Endothelial cell of umbilical vein (primary cell): ENCODE data around the gene CYB5R2. TPM values are rescaled to one million over a fixed set of nuclear protein-coding genes. Genes with fewer than 3 reads are reported as not detected.

ENCODE experiments used
- BruUV-seq: library from RNA; stranded (reverse); fragments of 400-500 nt; replicated peaks from 2 replicates; lab custom pipeline; 2021; lab: Mats Ljungman, UMichigan
- CTCF ChIA-PET: fragments of 300-600, 350-600 bp; sonication (Branson Sonifier 250); formaldehyde crosslinking; loops from one replicate; lab custom pipeline; 2021; ENCODE audit warnings: antibody characterized with exemption, inconsistent platforms; lab: Charles Lee
- POLR2A ChIA-PET: fragments of 300-600, 350-600 bp; sonication (Branson Sonifier 250); formaldehyde crosslinking; loops from one replicate; lab custom pipeline; 2021; ENCODE audit warnings: antibody characterized with exemption, inconsistent platforms; lab: Charles Lee
- DNase-seq: peaks from one replicate; pipeline ENCODE4 v3.0.0-alpha.2; 2011; ENCODE audit warnings: low read depth, low spot score
- FAIRE-seq: peaks from 2 replicates; lab custom pipeline; 2011; peaks lifted over from hg19 to GRCh38; lab: Jason Lieb, UNC
- H2AFZ ChIP-seq: 2 replicates; pipeline ENCODE4 v1.6.0; 2012; ENCODE audit warnings: low read depth, low read length, control low read depth, inconsistent platforms
- H3K27ac ChIP-seq: 2 replicates; pipeline ENCODE4 v1.5.1; 2011; ENCODE audit warnings: low read depth, mild to moderate bottlenecking, control low read depth, low read length, moderate library complexity; ENCODE audit not compliant: insufficient read depth
- H3K27me3 ChIP-seq, 2 experiments: 2 replicates each; pipeline versions ENCODE4 v1.6.0 to v1.6.1; 2011; ENCODE audit warnings: low read length in 2 of 2, mixed read lengths in 1 of 2; ENCODE audit not compliant: control insufficient read depth in 2 of 2, insufficient read depth in 2 of 2
- H3K36me3 ChIP-seq, 2 experiments: 2 replicates in 1 of 2; 3 replicates in 1 of 2; pipeline ENCODE4 v1.5.1; 2011; ENCODE audit warnings: low read length in 2 of 2, mild to moderate bottlenecking in 1 of 2, moderate library complexity in 1 of 2; ENCODE audit not compliant: control insufficient read depth in 2 of 2, insufficient read depth in 2 of 2; ENCODE audit errors: extremely low read depth in 1 of 2
- H3K4me1 ChIP-seq: 3 replicates; pipeline ENCODE4 v1.5.1; 2011; ENCODE audit warnings: mild to moderate bottlenecking, low read length; ENCODE audit not compliant: control insufficient read depth, insufficient read depth; ENCODE audit errors: extremely low read depth
- H3K4me2 ChIP-seq: 2 replicates; pipeline ENCODE4 v1.6.1; 2011; ENCODE audit warnings: low read length, control low read depth, mixed read lengths; ENCODE audit not compliant: insufficient read depth
- H3K4me3 ChIP-seq, 3 experiments: fragments of 200-600 bp in 1 of 3; sonication (generic), shearing (Covaris generic) in 1 of 3; replicated peaks in 1 of 3; 2 replicates each; pipeline ENCODE4 v1.5.1; 2011 to 2016; ENCODE audit warnings: control low read depth in 3 of 3, low read length in 3 of 3, mild to moderate bottlenecking in 2 of 3, inconsistent platforms in 1 of 3, low read depth in 1 of 3, moderate library complexity in 1 of 3; ENCODE audit not compliant: insufficient read depth in 1 of 3
- H3K79me2 ChIP-seq: 2 replicates; pipeline ENCODE4 v1.6.0; 2012; ENCODE audit warnings: low read length, inconsistent platforms; ENCODE audit not compliant: control insufficient read depth, insufficient read depth
- H3K9ac ChIP-seq: replicated peaks from 2 replicates; pipeline ENCODE3; 2011; ENCODE audit warnings: low read length, control low read depth; ENCODE audit not compliant: insufficient read depth; ENCODE audit errors: extremely low read depth
- H3K9me1 ChIP-seq: replicated peaks from 3 replicates; pipeline ENCODE4 v1.6.0; 2011; ENCODE audit warnings: mild to moderate bottlenecking, low read length; ENCODE audit not compliant: control insufficient read depth, insufficient read depth; ENCODE audit errors: extremely low read depth
- H3K9me3 ChIP-seq: replicated peaks from 2 replicates; pipeline ENCODE4 v1.5.1; 2012; ENCODE audit warnings: low read length, inconsistent platforms; ENCODE audit not compliant: control insufficient read depth, insufficient read depth
- H4K20me1 ChIP-seq: replicated peaks from 2 replicates; pipeline ENCODE3; 2011; ENCODE audit warnings: mild to moderate bottlenecking, low read length; ENCODE audit not compliant: control insufficient read depth, insufficient read depth; ENCODE audit errors: extremely low read depth
- EZH2 ChIP-seq: IDR thresholded peaks from 2 replicates; pipeline ENCODE4 v1.6.1; 2012; ENCODE audit warnings: borderline replicate concordance, low read depth, mild to moderate bottlenecking, moderate library complexity, low read length, inconsistent platforms; ENCODE audit not compliant: severe bottlenecking
- FOS ChIP-seq: IDR thresholded peaks from 2 replicates; pipeline ENCODE4 v1.6.1; 2011; ENCODE audit warnings: mild to moderate bottlenecking, low read length, moderate library complexity, borderline replicate concordance; ENCODE audit not compliant: insufficient read depth
- GATA2 ChIP-seq: IDR thresholded peaks from 2 replicates; pipeline ENCODE4 v1.7.0; 2011; ENCODE audit warnings: low read depth, mild to moderate bottlenecking, moderate library complexity, mixed read lengths, low read length; ENCODE audit not compliant: insufficient read length, insufficient read depth
- JUN ChIP-seq: IDR thresholded peaks from 2 replicates; pipeline ENCODE4 v1.6.1; 2011; ENCODE audit warnings: borderline replicate concordance, low read depth; ENCODE audit not compliant: insufficient read length, insufficient read depth
- MYC ChIP-seq: IDR thresholded peaks from one replicate; pipeline ENCODE4 v1.6.1; 2011; ENCODE audit warnings: mild to moderate bottlenecking, low read depth, low read length
- POLR2A ChIP-seq: IDR thresholded peaks from 2 replicates; pipeline ENCODE4 v1.6.1; 2012; ENCODE audit warnings: low read depth, mild to moderate bottlenecking, control low read depth, low read length
- POLR2AphosphoS5 ChIP-seq: IDR thresholded peaks from 2 replicates; pipeline ENCODE4 v1.6.1; 2012; ENCODE audit warnings: low read depth, mild to moderate bottlenecking, control low read depth, low read length, moderate library complexity; ENCODE audit not compliant: insufficient read depth
- dilution Hi-C: fragments of 300-500 bp; cut with MboI; formaldehyde crosslinking; loops from one replicate; pipeline ENCODE4 v1.15.0; 2019; ENCODE audit warnings: low sequenced_read_pairs; ENCODE audit not compliant: extremely low pct_ligation_motif_present
- intact Hi-C: fragments of 100-400 bp; cut with micrococcal nuclease; formaldehyde crosslinking; loops from one replicate; pipeline ENCODE4 v1.10.0; 2022
- polyA plus RNA-seq, 4 experiments: library from polyadenylated mRNA; depleted of rRNA in 3 of 4; stranded (reverse) in 3 of 4; unstranded in 1 of 4; fragments of >200 nt; gene quantifications; 2 replicates each; pipeline versions ENCODE4 v1.2.1 to v1.2.3, GENCODE V29; 2011 to 2012; ENCODE audit warnings: missing spikeins in 1 of 4
- total RNA-seq: library from RNA; stranded (reverse); gene quantifications from 2 replicates; pipeline ENCODE4 v1.2.3, GENCODE V29; 2021
- TF ChIP-seq, protein P1 (sequence below): IDR thresholded peaks from 2 replicates; pipeline ENCODE4 v1.6.1; 2011; ENCODE audit not compliant: insufficient read depth, insufficient read length
- TF ChIP-seq, protein P2 (sequence below), 2 donors: IDR thresholded peaks; 1 replicate in 1 of 2; 2 replicates in 1 of 2; pipeline ENCODE4 v1.5.1; 2011; ENCODE audit warnings: low read length in 2 of 2, mild to moderate bottlenecking in 2 of 2, moderate library complexity in 2 of 2, control low read depth in 1 of 2, inconsistent platforms in 1 of 2, low read depth in 1 of 2; ENCODE audit not compliant: insufficient read depth in 1 of 2; ENCODE audit errors: extremely low read depth in 1 of 2

The CYB5R2 gene
- total and polyA plus RNA-seq, 2 donors (not counting 3 experiments of a cell fraction or from before 2014, with no cell fraction given), result 4.8 to 5.0 TPM

DNA sequence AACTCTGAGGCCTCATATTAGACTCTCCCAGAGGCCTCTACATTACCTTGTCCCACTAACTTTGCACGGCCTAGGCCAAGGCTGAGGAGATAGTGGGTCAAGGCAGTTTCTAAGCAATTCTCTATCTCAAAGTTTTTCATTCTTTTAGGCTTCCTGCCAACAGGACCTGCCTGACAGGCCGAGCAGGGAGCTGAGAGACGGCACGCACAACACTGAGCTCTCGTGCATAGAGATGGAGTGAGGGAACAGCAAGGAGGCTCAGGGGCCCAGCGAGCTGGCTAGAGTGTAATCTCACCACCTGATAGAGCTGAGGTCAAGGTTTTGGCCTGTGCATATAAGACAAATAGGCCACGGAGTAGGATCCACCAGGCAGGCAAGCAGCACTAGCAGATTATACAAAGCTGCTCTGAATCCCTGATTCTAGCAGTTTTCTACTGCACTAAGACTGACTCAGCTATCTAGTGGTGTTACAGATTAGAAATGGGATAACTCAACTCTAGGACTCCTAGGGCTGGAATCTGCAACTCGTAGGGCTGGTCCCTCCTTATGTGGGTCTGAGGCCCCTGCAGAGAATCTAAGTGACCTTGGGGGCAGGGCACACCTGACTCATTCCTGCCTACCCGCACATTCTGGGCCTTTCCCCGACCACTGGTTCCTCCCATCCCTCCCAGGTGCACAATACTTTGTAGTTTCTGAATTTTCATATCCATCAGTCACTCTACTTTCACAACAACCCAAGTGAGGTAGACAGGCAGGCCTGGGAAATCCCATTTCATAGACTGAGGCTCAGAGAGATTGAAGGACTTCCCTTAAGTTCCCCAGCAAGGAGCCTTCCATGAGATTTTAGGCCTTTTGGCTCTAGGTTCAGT lies 1.7 kb downstream of the CYB5R2 start:
- ChIA-PET POLR2A (no interaction called here), CTCF (interaction anchor here (0.7 to 9.7 kb wide), 8 partner anchors 11 to 428 kb away, joined by 3 to 225 read pairs (median 5); partner anchors contain the start of gene PPFIBP2)
- H3K9me1 ChIP-seq, result no peaks in the 10 kb centered on the region
- H3K9me3 ChIP-seq, result no peaks in the 10 kb centered on the region
- dilution Hi-C loops, result no loop called here
- DNase-seq (no peak), FAIRE-seq (no peak)
- no peak overlapping the region for H2AFZ ChIP-seq
- H3K79me2 ChIP-seq, result no peaks in the 10 kb centered on the region
- peaks cover 0 to 4% of the 10 kb centered on the region in 2 experiments for H3K27me3 ChIP-seq
- TF ChIP-seq, protein P1, sequence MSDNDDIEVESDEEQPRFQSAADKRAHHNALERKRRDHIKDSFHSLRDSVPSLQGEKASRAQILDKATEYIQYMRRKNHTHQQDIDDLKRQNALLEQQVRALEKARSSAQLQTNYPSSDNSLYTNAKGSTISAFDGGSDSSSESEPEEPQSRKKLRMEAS, result no peak
- TF ChIP-seq MYC (no peak), JUN (no peak), GATA2 (no peak), POLR2A (no peak), EZH2 (no peak), POLR2AphosphoS5 (no peak), FOS (no peak)
- TF ChIP-seq, protein P2, sequence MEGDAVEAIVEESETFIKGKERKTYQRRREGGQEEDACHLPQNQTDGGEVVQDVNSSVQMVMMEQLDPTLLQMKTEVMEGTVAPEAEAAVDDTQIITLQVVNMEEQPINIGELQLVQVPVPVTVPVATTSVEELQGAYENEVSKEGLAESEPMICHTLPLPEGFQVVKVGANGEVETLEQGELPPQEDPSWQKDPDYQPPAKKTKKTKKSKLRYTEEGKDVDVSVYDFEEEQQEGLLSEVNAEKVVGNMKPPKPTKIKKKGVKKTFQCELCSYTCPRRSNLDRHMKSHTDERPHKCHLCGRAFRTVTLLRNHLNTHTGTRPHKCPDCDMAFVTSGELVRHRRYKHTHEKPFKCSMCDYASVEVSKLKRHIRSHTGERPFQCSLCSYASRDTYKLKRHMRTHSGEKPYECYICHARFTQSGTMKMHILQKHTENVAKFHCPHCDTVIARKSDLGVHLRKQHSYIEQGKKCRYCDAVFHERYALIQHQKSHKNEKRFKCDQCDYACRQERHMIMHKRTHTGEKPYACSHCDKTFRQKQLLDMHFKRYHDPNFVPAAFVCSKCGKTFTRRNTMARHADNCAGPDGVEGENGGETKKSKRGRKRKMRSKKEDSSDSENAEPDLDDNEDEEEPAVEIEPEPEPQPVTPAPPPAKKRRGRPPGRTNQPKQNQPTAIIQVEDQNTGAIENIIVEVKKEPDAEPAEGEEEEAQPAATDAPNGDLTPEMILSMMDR (IDR thresholded peaks at IDR 0.05; ENCODE audit: extremely low read depth in 1 of 2, insufficient read depth in 1 of 2, low read depth in 1 of 2, low read length in 2 of 2), result no peak
- H4K20me1 ChIP-seq, result no peaks in the 10 kb centered on the region
- no peak overlapping the region for H3K27ac ChIP-seq
- H3K4me3 ChIP-seq, result no peak overlapping the region
- BruUV-seq, result no TSS peak
- H3K36me3 ChIP-seq, result no peaks in the 10 kb centered on the region
- H3K4me1 ChIP-seq, result peaks cover 4% of the 10 kb centered on the region
- intact Hi-C loops, result loop anchor here (5.0 kb wide), 1 partner anchor 316 kb away; the partner anchor contains the start of gene EIF3F
- no peak overlapping the region for H3K4me2 ChIP-seq
- no peak overlapping the region for H3K9ac ChIP-seq
